PC-3 (cell line): ENCODE results near the gene ZEB2. TPM values are rescaled to one million over a fixed set of nuclear protein-coding genes. Genes with fewer than 3 reads are reported as not detected.

Source experiments
- ATAC-seq: fragments of 200-7000 bp; cut with Tn5 transposase; 2 replicates; pipeline ENCODE4 v1.9.1; 2020; ENCODE audit warnings: mild to moderate bottlenecking, moderate library complexity
- BruUV-seq: library from RNA; stranded (reverse); fragments of 400-500 nt; replicated peaks from 2 replicates; lab custom pipeline; 2021; lab: Mats Ljungman, UMichigan
- CTCF ChIA-PET: fragments of 300-600 bp; sonication (Branson Sonifier 250); formaldehyde crosslinking; loops from one replicate; lab custom pipeline; 2022; ENCODE audit warnings: antibody characterized with exemption; lab: Charles Lee
- POLR2A ChIA-PET: fragments of 300-600 bp; sonication (Branson Sonifier 250); formaldehyde crosslinking; loops from one replicate; lab custom pipeline; 2022; ENCODE audit warnings: antibody characterized with exemption; ENCODE audit not compliant: unreplicated experiment; lab: Charles Lee
- DNase-seq: peaks from one replicate; pipeline ENCODE4 v3.0.0-alpha.2; 2015
- H2AFZ ChIP-seq: fragments of 300-600 bp; sonication (generic); 2 replicates; pipeline ENCODE4 v1.6.0; 2016; ENCODE audit warnings: antibody characterized with exemption, low read length
- H3F3A ChIP-seq: fragments of 300-600 bp; sonication (generic); one replicate; pipeline ENCODE4 v1.6.0; 2017; ENCODE audit warnings: antibody characterized with exemption, low read length, control low read depth, mild to moderate bottlenecking; ENCODE audit not compliant: unreplicated experiment
- H3K27ac ChIP-seq: fragments of 300-600 bp; sonication (generic); 2 replicates; pipeline ENCODE4 v1.5.1; 2016; ENCODE audit warnings: mild to moderate bottlenecking, low read length
- H3K27me3 ChIP-seq: fragments of 300-600 bp; sonication (generic); 2 replicates; pipeline ENCODE4 v1.6.1; 2016; ENCODE audit warnings: low read length, mixed read lengths
- H3K36me3 ChIP-seq: fragments of 300-600 bp; sonication (generic); 2 replicates; pipeline ENCODE4 v1.6.1; 2016; ENCODE audit warnings: low read depth, mixed run types, low read length, mixed read lengths
- H3K4me1 ChIP-seq: fragments of 300-600 bp; sonication (generic); 2 replicates; pipeline ENCODE4 v1.5.1; 2016; ENCODE audit warnings: low read length; ENCODE audit not compliant: insufficient read depth
- H3K4me2 ChIP-seq: fragments of 300-600 bp; sonication (generic); 2 replicates; pipeline ENCODE4 v1.6.0; 2016; ENCODE audit warnings: low read length
- H3K4me3 ChIP-seq: fragments of 300-600 bp; sonication (generic); 2 replicates; pipeline ENCODE4 v1.5.1; 2016; ENCODE audit warnings: mild to moderate bottlenecking, low read length, mixed read lengths
- H3K79me2 ChIP-seq: fragments of 300-600 bp; sonication (generic); 2 replicates; pipeline ENCODE4 v1.6.1; 2017; ENCODE audit warnings: low read length, mixed read lengths
- H3K9ac ChIP-seq: fragments of 300-600 bp; sonication (generic); 2 replicates; pipeline ENCODE4 v1.6.0; 2016; ENCODE audit warnings: mild to moderate bottlenecking, low read length
- H3K9me2 ChIP-seq: fragments of 300-600 bp; sonication (generic); replicated peaks from 2 replicates; pipeline ENCODE4 v1.6.1; 2016; ENCODE audit warnings: mixed run types, low read length, mixed read lengths
- H3K9me3 ChIP-seq: fragments of 300-600 bp; sonication (generic); 2 replicates; pipeline ENCODE4 v1.6.1; 2016; ENCODE audit warnings: low read length, mixed read lengths
- H4K20me1 ChIP-seq: fragments of 300-600 bp; sonication (generic); 2 replicates; pipeline ENCODE4 v1.6.1; 2016; ENCODE audit warnings: low read length, mixed read lengths
- CTCF ChIP-seq: fragments of 300-600 bp; sonication (generic); conservative IDR thresholded peaks from 2 replicates; pipeline ENCODE4 v1.5.1; 2017; ENCODE audit warnings: antibody characterized with exemption, low read depth, mild to moderate bottlenecking, low read length
- EZH2 ChIP-seq: fragments of 300-600 bp; sonication (generic); IDR thresholded peaks from one replicate; pipeline ENCODE4 v1.6.1; 2017; ENCODE audit warnings: antibody characterized with exemption, mild to moderate bottlenecking, low read length; ENCODE audit not compliant: unreplicated experiment
- EZH2phosphoT487 ChIP-seq: fragments of 300-600 bp; sonication (generic); IDR thresholded peaks from 2 replicates; pipeline ENCODE4 v1.6.1; 2018; ENCODE audit warnings: mild to moderate bottlenecking, antibody characterized with exemption, low read length, borderline replicate concordance
- intact Hi-C: fragments of 100-400 bp; cut with micrococcal nuclease; formaldehyde crosslinking; loops from 2 replicates; pipeline ENCODE4 v1.9.0; 2023
- total RNA-seq: library from RNA; depleted of rRNA; stranded (reverse); fragments of >200 nt; gene quantifications from 2 replicates; pipeline ENCODE4 v1.2.3, GENCODE V29; 2014

The ZEB2 gene
- total RNA-seq, 1 experiment from 2014 or later: 1.1 TPM

GRCh38 chr2:144372410-144373080 lies 147.4 kb downstream of the ZEB2 start:
- Histone ChIP-seq H3K27me3 (no peaks in the 10 kb centered on the region), H3F3A (no peaks in the 10 kb centered on the region), H3K4me1 (peaks cover 19% of the 10 kb centered on the region), H3K9me3 (no peaks in the 10 kb centered on the region), H3K4me3 (no peak overlapping the region), H3K27ac (no peak overlapping the region), H3K36me3 (no peaks in the 10 kb centered on the region), H3K9ac (no peak overlapping the region), H4K20me1 (no peaks in the 10 kb centered on the region), H3K4me2 (no peak overlapping the region), H3K79me2 (no peaks in the 10 kb centered on the region), H2AFZ (no peak overlapping the region), H3K9me2 (no peaks in the 10 kb centered on the region)
- CTCF ChIA-PET: no interaction called here
- no peak for ATAC-seq
- BruUV-seq: no TSS peak
- intact Hi-C loops: no loop called here
- no peak for DNase-seq
- POLR2A ChIA-PET: no interaction called here
- no peak for TF ChIP-seq EZH2
- TF ChIP-seq EZH2phosphoT487: no peak
- no peak for TF ChIP-seq CTCF

- H4K20me1 ChIP-seq: no peaks in the 10 kb centered on the region
- no TSS peak for BruUV-seq
- ATAC-seq (no peak), DNase-seq (no peak)
- H3F3A ChIP-seq: no peaks in the 10 kb centered on the region
- no peak overlapping the region for H3K9ac ChIP-seq
- H3K4me2 ChIP-seq: no peak overlapping the region
- no peak overlapping the region for H3K4me3 ChIP-seq
- no peak overlapping the region for H2AFZ ChIP-seq
- H3K9me2 ChIP-seq: no peaks in the 10 kb centered on the region
- intact Hi-C loops: no loop called here
- POLR2A ChIA-PET: no interaction called here
- no peaks in the 10 kb centered on the region for H3K79me2 ChIP-seq
- H3K4me1 ChIP-seq: peaks cover 19% of the 10 kb centered on the region
- no peaks in the 10 kb centered on the region for H3K27me3 ChIP-seq
- no peak for TF ChIP-seq CTCF
- TF ChIP-seq EZH2phosphoT487: no peak
- no peak for TF ChIP-seq EZH2
- H3K9me3 ChIP-seq: no peaks in the 10 kb centered on the region
- no peak overlapping the region for H3K27ac ChIP-seq
- no peaks in the 10 kb centered on the region for H3K36me3 ChIP-seq
- CTCF ChIA-PET: no interaction called here
These were observed 148.9 kb downstream of the ZEB2 start for GRCh38 chr2:144370937-144371584.

- ChIA-PET POLR2A (no interaction called here), CTCF (no interaction called here)
- BruUV-seq: no TSS peak
- Histone ChIP-seq H3K9ac (no peak overlapping the region), H3K27me3 (no peaks in the 10 kb centered on the region), H3K4me2 (no peak overlapping the region), H4K20me1 (no peaks in the 10 kb centered on the region), H3K9me2 (no peaks in the 10 kb centered on the region), H2AFZ (no peak overlapping the region), H3K9me3 (no peaks in the 10 kb centered on the region), H3F3A (no peaks in the 10 kb centered on the region), H3K36me3 (no peaks in the 10 kb centered on the region), H3K4me3 (no peak overlapping the region), H3K79me2 (no peaks in the 10 kb centered on the region), H3K27ac (no peak overlapping the region), H3K4me1 (peaks cover 13% of the 10 kb centered on the region)
- DNase-seq (no peak), ATAC-seq (no peak)
- intact Hi-C loops: no loop called here
- TF ChIP-seq EZH2phosphoT487 (no peak), EZH2 (no peak), CTCF (no peak)
These were observed 150.5 kb downstream of the ZEB2 start for GRCh38 chr2:144369416-144369815.
